Transverse colon (tissue), 4 donors: ENCODE data around the gene KRT35.

Source experiments
- POLR2A ChIP-seq: fragments of 450-650 bp; IDR thresholded peaks from one replicate; pipeline ENCODE4 v1.6.1; 2016; ENCODE audit warnings: antibody characterized with exemption, mild to moderate bottlenecking, moderate library complexity
- POLR2AphosphoS5 ChIP-seq, 3 donors: sonication (generic); formaldehyde crosslinking; IDR thresholded peaks; one replicate each; pipeline ENCODE4 v1.6.1; 2016; ENCODE audit warnings: antibody characterized with exemption in 3 of 3
- TF ChIP-seq, protein P1 (sequence below), 5 experiments: fragments of 200-600 bp in 3 of 5; fragments of 450-650 bp in 2 of 5; sonication (generic) in 3 of 5; IDR thresholded peaks; 1 replicate in 2 of 5; 2 replicates in 3 of 5; pipeline ENCODE4 v1.5.1; 2016 to 2017; ENCODE audit warnings: antibody characterized with exemption in 5 of 5, inconsistent platforms in 3 of 5, mild to moderate bottlenecking in 2 of 5, moderate library complexity in 1 of 5

GRCh38 chr17:41462705-41463104, 18.2 kb downstream of the KRT35 start:
- TF ChIP-seq, protein P1, sequence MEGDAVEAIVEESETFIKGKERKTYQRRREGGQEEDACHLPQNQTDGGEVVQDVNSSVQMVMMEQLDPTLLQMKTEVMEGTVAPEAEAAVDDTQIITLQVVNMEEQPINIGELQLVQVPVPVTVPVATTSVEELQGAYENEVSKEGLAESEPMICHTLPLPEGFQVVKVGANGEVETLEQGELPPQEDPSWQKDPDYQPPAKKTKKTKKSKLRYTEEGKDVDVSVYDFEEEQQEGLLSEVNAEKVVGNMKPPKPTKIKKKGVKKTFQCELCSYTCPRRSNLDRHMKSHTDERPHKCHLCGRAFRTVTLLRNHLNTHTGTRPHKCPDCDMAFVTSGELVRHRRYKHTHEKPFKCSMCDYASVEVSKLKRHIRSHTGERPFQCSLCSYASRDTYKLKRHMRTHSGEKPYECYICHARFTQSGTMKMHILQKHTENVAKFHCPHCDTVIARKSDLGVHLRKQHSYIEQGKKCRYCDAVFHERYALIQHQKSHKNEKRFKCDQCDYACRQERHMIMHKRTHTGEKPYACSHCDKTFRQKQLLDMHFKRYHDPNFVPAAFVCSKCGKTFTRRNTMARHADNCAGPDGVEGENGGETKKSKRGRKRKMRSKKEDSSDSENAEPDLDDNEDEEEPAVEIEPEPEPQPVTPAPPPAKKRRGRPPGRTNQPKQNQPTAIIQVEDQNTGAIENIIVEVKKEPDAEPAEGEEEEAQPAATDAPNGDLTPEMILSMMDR (IDR thresholded peaks at IDR 0.05), result no peak
- TF ChIP-seq POLR2A (no peak), POLR2AphosphoS5 (IDR thresholded peaks at IDR 0.05) (no peak)
